Measurements from ENCODE around the gene MALSU1.
"Not testable (repeated sequence)": the region's sequence is repeated elsewhere in the genome, so short reads cannot be mapped to it uniquely, and the experiment has no call there.

Gene MALSU1

GRCh38 chr7:23285657-23286646 lies 13.2 kb upstream of the MALSU1 start:
- DNase-seq: no peak

- DNase-seq: no peak
Measured at GRCh38 chr7:23287612-23288011, 11.5 kb upstream of the MALSU1 start.

DNA sequence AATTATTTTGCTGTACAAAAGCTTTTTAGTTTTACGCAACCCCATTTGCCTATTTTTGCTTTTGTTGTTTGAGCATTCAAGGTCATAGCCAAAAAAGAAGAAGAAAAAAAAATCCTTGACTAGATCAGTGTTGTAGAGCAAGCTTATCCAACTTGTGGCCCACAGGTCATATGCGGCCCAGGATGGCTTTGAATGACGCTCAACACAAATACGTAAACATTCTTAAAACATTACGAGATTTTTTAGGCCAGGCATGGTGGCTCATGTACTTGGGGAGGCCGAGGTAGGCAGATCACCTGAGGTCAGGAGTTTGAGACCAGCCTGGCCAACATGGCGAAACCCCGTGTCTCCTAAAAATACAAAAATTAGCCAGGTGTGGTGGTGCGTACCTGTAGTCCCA lies 8.1 kb upstream of the MALSU1 start:
- DNase-seq: no peak

GRCh38 chr7:23291957-23292560 lies 7.1 kb upstream of the MALSU1 start:
- DNase-seq: no peak

DNA sequence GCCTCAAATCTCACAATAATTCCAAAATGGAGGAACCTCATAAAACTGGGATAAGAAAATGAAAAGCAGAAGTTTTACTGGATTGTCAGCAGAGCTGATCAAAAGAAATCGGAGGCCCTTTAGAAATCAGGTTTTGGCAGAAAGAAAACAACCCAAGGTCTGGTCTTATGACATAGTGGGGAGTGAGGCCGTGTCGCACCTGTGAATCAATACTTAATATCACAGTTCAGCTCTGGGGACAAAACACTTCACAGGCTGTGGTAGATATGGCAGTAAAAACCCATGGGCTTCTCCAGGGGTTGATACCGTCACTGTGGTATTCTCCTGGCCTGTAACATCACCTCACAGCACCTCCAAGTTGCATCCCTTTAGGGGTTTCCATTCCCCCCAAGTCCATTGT lies 6.5 kb upstream of the MALSU1 start:
- DNase-seq: no peak

DNA sequence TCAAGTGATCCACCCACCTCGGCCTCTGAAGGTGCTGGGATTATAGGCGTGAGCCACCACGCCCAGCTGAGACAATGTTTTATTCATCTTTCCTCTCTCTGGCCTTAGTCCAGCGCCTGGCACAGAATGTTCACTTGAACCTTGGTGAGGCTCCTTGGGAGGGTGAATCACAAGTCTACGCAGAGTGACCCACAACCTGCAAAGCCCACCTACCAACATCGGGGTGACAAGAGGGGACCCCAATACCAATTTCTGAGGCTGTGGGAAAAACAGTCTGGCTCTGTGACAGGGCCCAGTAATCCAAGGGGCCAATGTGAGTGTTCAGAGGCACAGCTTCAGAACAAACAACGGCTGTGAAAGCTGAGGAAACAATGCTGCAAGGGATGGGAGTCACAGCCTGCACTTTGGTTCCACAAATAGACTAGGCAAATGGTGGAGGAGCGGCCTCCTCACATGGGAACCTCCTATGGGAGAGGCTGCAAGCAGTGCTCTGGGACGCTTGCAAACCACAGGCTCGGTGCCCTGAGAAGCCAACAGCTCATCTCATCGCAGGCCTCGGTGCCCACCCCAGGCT lies 5.6 kb upstream of the MALSU1 start:
- no peak for DNase-seq

- DNase-seq: no peak
Measured at GRCh38 chr7:23294549-23295400, 4.4 kb upstream of the MALSU1 start.

DNA sequence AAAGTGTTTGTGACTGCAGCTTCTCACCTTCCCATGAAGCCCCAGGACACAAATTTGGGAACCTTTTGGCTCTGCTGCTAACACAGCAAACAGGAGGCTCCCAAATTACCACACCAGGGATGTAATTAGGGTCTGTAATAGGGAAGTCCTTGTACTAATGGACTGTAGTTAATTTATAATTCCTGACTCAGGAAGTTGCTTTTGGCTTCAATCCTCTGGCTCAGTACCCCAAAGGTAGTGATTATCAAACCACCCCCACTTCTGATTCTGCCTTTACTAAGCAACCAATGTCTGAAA lies 3.8 kb upstream of the MALSU1 start:
- DNase-seq: no peak

- DNase-seq: no peak
Measured at GRCh38 chr7:23298141-23298881, 828 bp upstream of the MALSU1 start.

GRCh38 chr7:23299770-23300300 lies 696 bp downstream of the MALSU1 start:
- DNase-seq: no peak

DNA sequence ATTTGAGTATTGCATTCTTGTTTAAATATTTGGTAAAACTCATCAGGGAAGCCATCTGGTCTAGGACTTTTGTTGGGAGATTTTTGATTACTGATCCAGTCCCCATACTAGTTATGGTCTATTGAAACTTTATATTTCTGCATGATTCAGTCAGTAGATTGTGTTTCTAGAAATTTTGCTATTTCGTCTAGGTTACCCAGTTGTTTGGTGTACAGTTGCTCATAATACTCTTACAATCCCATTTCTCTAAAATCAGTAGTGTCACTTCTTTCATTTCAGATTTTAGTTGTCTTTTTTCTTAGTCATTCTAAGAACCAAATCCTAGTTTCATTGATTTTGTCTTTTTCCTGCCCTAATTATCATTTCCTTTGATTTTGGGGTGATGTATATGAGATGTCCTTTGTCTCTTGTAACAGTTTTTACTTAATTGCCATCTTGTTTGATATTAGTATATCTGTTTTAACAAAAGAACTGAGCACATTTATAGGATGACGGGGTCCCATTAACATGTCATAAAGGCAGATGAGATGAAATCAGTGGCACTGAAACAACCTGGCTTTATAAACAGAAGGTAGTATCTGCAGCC lies 7.9 kb downstream of the MALSU1 start:
- DNase-seq: no peak

GRCh38 chr7:23308754-23309153 lies 9.6 kb downstream of the MALSU1 start:
- no peak for DNase-seq

GRCh38 chr7:23312141-23312540 lies 13.0 kb downstream of the MALSU1 start:
- DNase-seq: not testable (repeated sequence)

GRCh38 chr7:23315366-23315765 lies 16.2 kb downstream of the MALSU1 start:
- DNase-seq: no peak

- DNase-seq: no peak
Measured at GRCh38 chr7:23331132-23331531, 32.0 kb downstream of the MALSU1 start.

DNA sequence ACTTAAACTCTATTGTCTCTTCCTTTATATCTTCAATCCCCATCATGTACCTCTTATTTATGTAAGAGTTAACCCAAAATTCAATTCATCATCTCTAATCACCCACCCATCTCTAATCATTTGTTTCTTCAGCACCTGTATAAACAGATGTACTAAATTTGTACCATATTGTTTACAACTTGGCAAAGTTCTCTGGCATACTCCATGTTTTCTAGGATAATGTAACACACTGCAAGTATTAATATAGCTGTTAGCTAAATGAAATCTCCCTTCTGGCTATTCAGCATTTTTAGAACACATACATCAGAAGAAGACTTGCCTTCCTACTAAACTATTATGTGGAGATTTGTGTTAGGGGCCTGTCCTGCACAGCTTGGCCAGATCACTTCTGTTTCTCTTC lies 33.1 kb downstream of the MALSU1 start:
- no peak for DNase-seq

GRCh38 chr7:23332910-23333612 lies 33.9 kb downstream of the MALSU1 start:
- no peak for DNase-seq

DNA sequence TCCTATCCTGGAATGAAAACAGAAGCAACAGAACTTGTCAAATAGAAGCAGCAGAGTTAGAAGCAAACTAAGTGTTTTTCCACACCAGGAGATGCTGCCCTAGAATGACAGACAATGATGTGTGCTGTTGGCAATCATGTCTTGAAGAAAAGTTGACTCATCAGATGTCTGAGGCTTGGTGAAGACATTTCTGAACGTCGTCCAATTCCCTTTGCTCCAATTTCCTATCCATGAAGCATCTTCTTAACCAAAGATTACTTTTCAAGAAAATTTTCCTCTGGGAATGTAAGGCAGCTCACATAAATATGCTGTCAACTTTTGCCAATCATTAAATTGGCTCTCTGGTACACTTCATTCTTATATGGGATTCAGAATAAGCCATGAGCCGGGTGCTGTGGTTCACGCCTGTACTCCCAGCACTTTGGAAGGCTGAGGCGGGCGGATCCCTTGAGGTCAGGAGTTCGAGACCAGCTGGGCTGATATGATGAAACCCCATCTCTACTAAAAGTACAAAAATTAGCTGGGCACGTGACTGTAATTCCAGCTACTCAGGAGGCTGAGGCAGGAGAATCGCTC lies 34.6 kb downstream of the MALSU1 start:
- DNase-seq: no peak

- DNase-seq: no peak
Measured at GRCh38 chr7:23334482-23335056, 35.4 kb downstream of the MALSU1 start.

GRCh38 chr7:23335136-23335535 lies 36.0 kb downstream of the MALSU1 start:
- DNase-seq: no peak
